Gastroesophageal sphincter (tissue), 3 donors: ENCODE results near the gene SLC44A1.

ENCODE experiments used
- CTCF ChIP-seq, 4 experiments: fragments of 200-600 bp in 2 of 4; fragments of 450-650 bp in 2 of 4; sonication (generic) in 1 of 4; IDR thresholded peaks; one replicate each; pipeline ENCODE4 v1.5.1; 2017 to 2019; ENCODE audit warnings: antibody characterized with exemption in 4 of 4, mild to moderate bottlenecking in 2 of 4, moderate library complexity in 2 of 4
- POLR2A ChIP-seq, 2 donors: fragments of 450-650 bp; IDR thresholded peaks; one replicate each; pipeline ENCODE4 v1.6.1; 2017; ENCODE audit warnings: antibody characterized with exemption in 2 of 2, mild to moderate bottlenecking in 2 of 2, moderate library complexity in 1 of 2

- TF ChIP-seq CTCF (IDR thresholded peaks at IDR 0.05) (no peak), POLR2A (IDR thresholded peaks at IDR 0.05) (no peak)
Observed at GRCh38 chr9:105299190-105299854, 54.9 kb downstream of the SLC44A1 start.
